Upper lobe of right lung (tissue), 1 donor: ENCODE data around the gene MPPED2. TPM values are rescaled to one million over a fixed set of nuclear protein-coding genes. Genes with fewer than 3 reads are reported as not detected.

Experiments used
- ATAC-seq: fragments of 200-7000 bp; cut with Tn5 transposase; one replicate; pipeline ENCODE4 v1.9.1; 2020; ENCODE audit warnings: mild to moderate bottlenecking, moderate library complexity
- DNase-seq: peaks from one replicate; pipeline ENCODE4 v3.0.0-alpha.2; 2020
- H3K27ac ChIP-seq: fragments of 200-600 bp; one replicate; pipeline ENCODE4 v1.8.0; 2022
- H3K27me3 ChIP-seq: fragments of 200-600 bp; one replicate; pipeline ENCODE4 v1.8.0; 2022; ENCODE audit warnings: mild to moderate bottlenecking
- H3K36me3 ChIP-seq: fragments of 200-600 bp; one replicate; pipeline ENCODE4 v1.8.0; 2022
- H3K4me1 ChIP-seq: fragments of 200-600 bp; one replicate; pipeline ENCODE4 v1.8.0; 2022
- H3K4me3 ChIP-seq: fragments of 200-600 bp; one replicate; pipeline ENCODE4 v1.8.0; 2022; ENCODE audit warnings: mild to moderate bottlenecking
- H3K9me3 ChIP-seq: fragments of 200-600 bp; one replicate; pipeline ENCODE4 v1.8.0; 2022
- CTCF ChIP-seq: fragments of 200-600 bp; IDR thresholded peaks from one replicate; pipeline ENCODE4 v1.8.0; 2022; ENCODE audit warnings: antibody characterized with exemption
- intact Hi-C: fragments of 100-400 bp; cut with DNase I; formaldehyde crosslinking; loops from one replicate; pipeline ENCODE4 v1.11.0; 2022
- total RNA-seq: library from RNA; stranded (reverse); fragmentation: NEBNext Ultra II Directional; extraction: Animal tissue kit (Norgen Biotek cat#: 25700); gene quantifications from one replicate; pipeline ENCODE4 v1.2.1, GENCODE V29; 2021
- donor health status: DM: no; HTN: yes; CAD: no; lungs with severe emphysema.

Gene MPPED2
- total RNA-seq, 1 donor from 2014 or later: 1.3 TPM

GRCh38 chr11:30405385-30405784 lies 180.8 kb downstream of the MPPED2 start:
- intact Hi-C loops: no loop called here
- no peaks in the 10 kb centered on the region for H3K9me3 ChIP-seq
- TF ChIP-seq CTCF: no peak
- no peaks in the 10 kb centered on the region for H3K36me3 ChIP-seq
- DNase-seq: no peak
- ATAC-seq: no peak
- no peaks in the 10 kb centered on the region for H3K27me3 ChIP-seq
- no peak overlapping the region for H3K27ac ChIP-seq
- no peaks in the 10 kb centered on the region for H3K4me1 ChIP-seq
- no peak overlapping the region for H3K4me3 ChIP-seq

- H3K27me3 ChIP-seq: no peaks in the 10 kb centered on the region
- DNase-seq: no peak
- H3K9me3 ChIP-seq: no peaks in the 10 kb centered on the region
- no peak overlapping the region for H3K4me3 ChIP-seq
- intact Hi-C loops: no loop called here
- no peak for TF ChIP-seq CTCF
- no peaks in the 10 kb centered on the region for H3K4me1 ChIP-seq
- no peak for ATAC-seq
- H3K36me3 ChIP-seq: no peaks in the 10 kb centered on the region
- H3K27ac ChIP-seq: no peak overlapping the region
These were observed 182.0 kb downstream of the MPPED2 start for GRCh38 chr11:30404136-30404535.

- H3K27me3 ChIP-seq: no peaks in the 10 kb centered on the region
- no peak overlapping the region for H3K27ac ChIP-seq
- H3K36me3 ChIP-seq: no peaks in the 10 kb centered on the region
- intact Hi-C loops: no loop called here
- no peak for ATAC-seq
- no peak for DNase-seq
- peaks cover 3% of the 10 kb centered on the region for H3K4me1 ChIP-seq
- no peak for TF ChIP-seq CTCF
- no peaks in the 10 kb centered on the region for H3K9me3 ChIP-seq
- no peak overlapping the region for H3K4me3 ChIP-seq
These were observed 190.4 kb downstream of the MPPED2 start for GRCh38 chr11:30395751-30396150.

- H3K4me1 ChIP-seq: peaks cover 3% of the 10 kb centered on the region
- no peaks in the 10 kb centered on the region for H3K9me3 ChIP-seq
- DNase-seq (no peak), ATAC-seq (no peak)
- intact Hi-C loops: no loop called here
- no peak for TF ChIP-seq CTCF
- H3K4me3 ChIP-seq: no peak overlapping the region
- H3K36me3 ChIP-seq: no peaks in the 10 kb centered on the region
- H3K27me3 ChIP-seq: no peaks in the 10 kb centered on the region
- no peak overlapping the region for H3K27ac ChIP-seq
These were observed 193.1 kb downstream of the MPPED2 start for GRCh38 chr11:30393012-30393411.

GRCh38 chr11:30392221-30392784 lies 193.8 kb downstream of the MPPED2 start:
- Histone ChIP-seq H3K4me3 (no peak overlapping the region), H3K4me1 (peaks cover 3% of the 10 kb centered on the region), H3K36me3 (no peaks in the 10 kb centered on the region), H3K27me3 (no peaks in the 10 kb centered on the region), H3K27ac (no peak overlapping the region), H3K9me3 (no peaks in the 10 kb centered on the region)
- intact Hi-C loops: no loop called here
- ATAC-seq (no peak), DNase-seq (no peak)
- TF ChIP-seq CTCF: no peak

- no peaks in the 10 kb centered on the region for H3K9me3 ChIP-seq
- H3K27me3 ChIP-seq: no peaks in the 10 kb centered on the region
- intact Hi-C loops: loop anchor here (10.0 kb wide), 1 partner anchor 126 kb away; no protein-coding TSS in a partner anchor
- H3K4me1 ChIP-seq: peaks cover 3% of the 10 kb centered on the region
- no peak for TF ChIP-seq CTCF
- DNase-seq (no peak), ATAC-seq (no peak)
- H3K36me3 ChIP-seq: no peaks in the 10 kb centered on the region
- H3K27ac ChIP-seq: no peak overlapping the region
- H3K4me3 ChIP-seq: no peak overlapping the region
These were observed 197.2 kb downstream of the MPPED2 start for GRCh38 chr11:30388957-30389356.
